HFFc6 (cell line): ENCODE measurements around the gene PDRG1. TPM values are rescaled to one million over a fixed set of nuclear protein-coding genes. Genes with fewer than 3 reads are reported as not detected.

Source experiments
- DNase-seq: peaks from one replicate; pipeline ENCODE4 v3.0.0-alpha.2; 2018
- H3K27ac Mint-ChIP-seq: 2 replicates; pipeline ENCODE4 v1.8.0; 2020; ENCODE audit warnings: mild to moderate bottlenecking, mixed read lengths
- H3K27me3 Mint-ChIP-seq: 2 replicates; pipeline ENCODE4 v1.8.0; 2021; ENCODE audit warnings: mild to moderate bottlenecking, moderate library complexity, mixed read lengths; ENCODE audit not compliant: insufficient read depth
- H3K36me3 Mint-ChIP-seq: 2 replicates; pipeline ENCODE4 v1.8.0; 2021; ENCODE audit warnings: low read depth, mixed read lengths
- H3K4me1 Mint-ChIP-seq: 2 replicates; pipeline ENCODE4 v1.8.0; 2020; ENCODE audit warnings: low read depth, mixed read lengths
- H3K4me3 Mint-ChIP-seq: 2 replicates; pipeline ENCODE4 v1.8.0; 2020; ENCODE audit warnings: mild to moderate bottlenecking, moderate library complexity, mixed read lengths
- H3K9me3 Mint-ChIP-seq: 2 replicates; pipeline ENCODE4 v1.8.0; 2020; ENCODE audit warnings: mild to moderate bottlenecking, mixed read lengths
- total RNA-seq, 6 experiments: library from RNA; stranded (reverse); fragmentation: NEBNext Ultra II Directional; extraction: Animal tissue kit (Norgen Biotek cat#: 25700); gene quantifications; 2 replicates in 1 of 6; 3 replicates in 5 of 6; pipeline ENCODE4 v1.2.3, GENCODE V29; 2021
- TF ChIP-seq, protein P1 (sequence below): fragments of 200-600 bp; sonication (generic); IDR thresholded peaks from 2 replicates; pipeline ENCODE4 v1.5.0; 2021; ENCODE audit warnings: antibody characterized with exemption, mild to moderate bottlenecking

PDRG1 gene
- total RNA-seq, 6 experiments from 2014 or later, result 12.2 to 17.1 (median 13.1) TPM

DNA sequence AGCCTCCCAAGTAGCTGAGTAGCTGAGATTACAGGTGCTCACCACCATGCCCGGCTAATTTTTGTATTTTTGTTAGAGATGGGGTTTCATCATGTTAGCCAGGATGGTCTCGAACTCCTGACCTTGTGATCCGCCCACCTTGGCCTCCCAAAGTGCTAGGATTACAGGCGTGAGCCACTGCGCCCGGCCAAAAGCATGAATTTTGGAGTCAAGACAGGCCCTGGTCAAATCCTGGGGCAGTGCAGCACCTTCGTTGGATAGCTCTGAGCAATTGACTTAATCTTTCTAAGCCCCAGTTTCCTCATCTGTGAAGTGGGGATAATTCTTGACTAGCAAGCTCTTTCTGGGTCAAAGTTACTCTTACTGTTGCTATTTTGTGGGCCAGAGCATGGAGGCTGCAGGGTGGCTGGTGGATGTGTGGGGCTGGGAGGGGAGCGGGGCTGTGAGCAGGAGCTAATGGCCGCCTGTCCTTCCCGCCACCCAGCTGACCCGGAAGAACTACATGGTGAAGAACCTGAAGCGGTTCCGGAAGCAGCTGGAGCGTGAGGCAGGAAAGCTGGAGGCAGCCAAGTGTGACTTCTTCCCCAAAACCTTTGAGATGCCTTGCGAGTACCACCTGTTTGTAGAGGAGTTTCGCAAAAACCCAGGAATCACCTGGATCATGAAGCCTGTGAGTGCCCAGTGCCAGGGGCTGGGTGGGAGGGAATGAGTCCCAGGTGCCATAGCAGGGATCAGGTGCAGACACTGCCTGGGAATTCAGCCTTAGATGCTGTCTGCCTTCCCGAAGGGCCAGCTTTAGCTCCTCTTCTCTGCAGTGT lies 42.4 kb downstream of the PDRG1 start:
- H3K27me3 Mint-ChIP-seq, result peaks cover 31% of the 10 kb centered on the region
- H3K27ac Mint-ChIP-seq, result no peak overlapping the region
- no peaks in the 10 kb centered on the region for H3K36me3 Mint-ChIP-seq
- no peaks in the 10 kb centered on the region for H3K9me3 Mint-ChIP-seq
- TF ChIP-seq, protein P1, sequence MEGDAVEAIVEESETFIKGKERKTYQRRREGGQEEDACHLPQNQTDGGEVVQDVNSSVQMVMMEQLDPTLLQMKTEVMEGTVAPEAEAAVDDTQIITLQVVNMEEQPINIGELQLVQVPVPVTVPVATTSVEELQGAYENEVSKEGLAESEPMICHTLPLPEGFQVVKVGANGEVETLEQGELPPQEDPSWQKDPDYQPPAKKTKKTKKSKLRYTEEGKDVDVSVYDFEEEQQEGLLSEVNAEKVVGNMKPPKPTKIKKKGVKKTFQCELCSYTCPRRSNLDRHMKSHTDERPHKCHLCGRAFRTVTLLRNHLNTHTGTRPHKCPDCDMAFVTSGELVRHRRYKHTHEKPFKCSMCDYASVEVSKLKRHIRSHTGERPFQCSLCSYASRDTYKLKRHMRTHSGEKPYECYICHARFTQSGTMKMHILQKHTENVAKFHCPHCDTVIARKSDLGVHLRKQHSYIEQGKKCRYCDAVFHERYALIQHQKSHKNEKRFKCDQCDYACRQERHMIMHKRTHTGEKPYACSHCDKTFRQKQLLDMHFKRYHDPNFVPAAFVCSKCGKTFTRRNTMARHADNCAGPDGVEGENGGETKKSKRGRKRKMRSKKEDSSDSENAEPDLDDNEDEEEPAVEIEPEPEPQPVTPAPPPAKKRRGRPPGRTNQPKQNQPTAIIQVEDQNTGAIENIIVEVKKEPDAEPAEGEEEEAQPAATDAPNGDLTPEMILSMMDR, result no peak
- no peak for DNase-seq
- H3K4me3 Mint-ChIP-seq, result no peak overlapping the region
- H3K4me1 Mint-ChIP-seq, result no peaks in the 10 kb centered on the region

DNA sequence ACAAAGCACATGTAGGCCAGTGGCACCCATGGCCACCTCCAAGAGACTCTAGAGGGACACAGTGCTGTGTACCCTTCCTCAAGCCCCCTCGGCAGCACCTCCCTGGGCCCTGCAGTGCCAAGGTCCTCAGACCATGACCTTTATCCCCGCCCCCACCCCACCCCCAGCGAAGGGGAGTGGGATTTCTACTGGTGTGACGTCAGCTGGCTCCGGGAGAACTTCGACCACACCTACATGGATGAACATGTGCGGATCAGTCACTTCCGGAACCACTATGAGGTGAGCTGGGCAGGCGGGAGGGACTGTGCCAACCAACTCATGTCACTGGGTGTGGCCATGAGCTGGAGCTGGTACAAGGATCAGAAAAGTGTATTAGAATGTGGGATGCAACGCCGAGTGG lies 43.4 kb downstream of the PDRG1 start:
- H3K27ac Mint-ChIP-seq, result no peak overlapping the region
- no peak overlapping the region for H3K4me3 Mint-ChIP-seq
- H3K27me3 Mint-ChIP-seq, result peaks cover 23% of the 10 kb centered on the region
- H3K36me3 Mint-ChIP-seq, result no peaks in the 10 kb centered on the region
- no peak for DNase-seq
- H3K4me1 Mint-ChIP-seq, result no peaks in the 10 kb centered on the region
- H3K9me3 Mint-ChIP-seq, result no peaks in the 10 kb centered on the region
- TF ChIP-seq, protein P1, result no peak

DNA sequence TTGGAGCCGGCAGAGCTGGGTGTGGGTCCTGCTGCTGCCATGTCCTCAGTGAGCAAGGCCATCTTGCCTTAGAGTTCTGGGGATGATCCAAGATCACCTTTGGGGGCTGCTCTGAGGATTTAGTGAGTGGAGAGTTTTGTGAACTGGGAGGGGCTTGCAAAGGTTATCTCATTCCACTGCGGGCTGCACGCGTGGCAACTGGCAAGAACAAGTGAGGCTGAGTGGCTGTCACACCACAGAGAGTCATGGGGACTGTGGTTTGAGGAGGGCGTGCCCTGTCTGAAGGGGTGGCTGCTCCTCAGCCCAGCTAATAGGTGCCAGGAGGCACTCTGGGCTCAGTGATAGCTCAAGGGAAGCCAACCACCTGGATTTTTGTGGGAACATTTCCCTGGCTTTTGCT lies 43.8 kb downstream of the PDRG1 start:
- H3K27me3 Mint-ChIP-seq, result peaks cover 23% of the 10 kb centered on the region
- DNase-seq, result no peak
- H3K27ac Mint-ChIP-seq, result no peak overlapping the region
- no peaks in the 10 kb centered on the region for H3K36me3 Mint-ChIP-seq
- H3K9me3 Mint-ChIP-seq, result no peaks in the 10 kb centered on the region
- TF ChIP-seq, protein P1, result no peak
- H3K4me1 Mint-ChIP-seq, result no peaks in the 10 kb centered on the region
- no peak overlapping the region for H3K4me3 Mint-ChIP-seq

DNA sequence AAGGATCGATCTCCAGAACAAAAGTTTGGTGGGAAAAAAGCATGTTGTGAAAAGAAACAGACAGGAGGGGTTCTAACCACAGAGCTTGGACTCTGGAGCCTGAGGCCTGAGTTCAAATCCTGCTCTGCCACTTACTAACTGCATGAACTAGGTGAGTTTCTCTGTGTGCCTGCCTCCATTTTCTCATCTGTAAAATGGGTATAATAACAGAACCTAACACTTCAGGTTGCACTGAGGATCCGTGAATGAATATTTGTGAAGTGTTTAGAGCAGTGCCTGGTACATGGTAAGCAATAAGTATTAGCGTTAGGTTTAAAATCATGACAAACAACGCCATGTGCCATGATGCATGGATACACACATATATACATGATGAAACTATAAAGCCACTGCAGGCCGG lies 44.8 kb downstream of the PDRG1 start:
- Mint-ChIP-seq H3K27me3 (peaks cover 23% of the 10 kb centered on the region), H3K4me1 (no peaks in the 10 kb centered on the region), H3K9me3 (no peaks in the 10 kb centered on the region), H3K27ac (no peak overlapping the region), H3K36me3 (no peaks in the 10 kb centered on the region), H3K4me3 (no peak overlapping the region)
- TF ChIP-seq, protein P1, result no peak
- DNase-seq, result no peak

DNA sequence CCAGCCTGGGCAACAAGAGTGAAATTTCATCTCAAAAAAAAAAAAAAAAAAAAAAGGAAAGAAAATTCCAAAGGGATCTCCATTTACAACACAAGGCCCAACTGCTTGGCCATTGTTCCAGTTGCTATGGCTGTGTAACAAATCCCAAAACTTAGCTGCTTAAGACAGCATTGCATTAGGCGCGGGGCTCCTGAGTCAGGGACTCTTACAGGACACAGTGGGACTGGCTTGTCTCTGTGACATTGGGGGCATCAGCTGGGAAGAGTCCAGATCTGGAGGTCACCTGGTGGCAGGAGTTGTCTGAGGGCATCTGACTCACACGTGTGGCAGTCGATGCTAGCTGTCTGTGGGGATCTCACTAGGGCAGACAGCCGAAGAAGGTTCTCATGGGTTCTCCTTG lies 45.8 kb downstream of the PDRG1 start:
- Mint-ChIP-seq H3K4me1 (no peaks in the 10 kb centered on the region), H3K27me3 (peaks cover 23% of the 10 kb centered on the region), H3K4me3 (no peak overlapping the region), H3K36me3 (no peaks in the 10 kb centered on the region), H3K27ac (no peak overlapping the region), H3K9me3 (no peaks in the 10 kb centered on the region)
- DNase-seq, result no peak
- TF ChIP-seq, protein P1, result no peak
